M059J (cell line): ENCODE results near the gene AAGAB. TPM values are rescaled to one million over a fixed set of nuclear protein-coding genes. Genes with fewer than 3 reads are reported as not detected.

Experiments used
- total RNA-seq: library from RNA; depleted of rRNA; stranded (reverse); fragments of >200 nt; shearing (Covaris generic); gene quantifications from 2 replicates; pipeline ENCODE4 v1.2.3, GENCODE V29; 2014; rRNA removed

AAGAB gene
- total RNA-seq, 1 experiment from 2014 or later, result 106 TPM

Other genes with a start within 250 kb of the AAGAB start
- 32.6 and 46.7 TPM in 2 replicates for gene SMAD3, start 189.1 kb downstream of the AAGAB start, total RNA-seq
- 4.3 and 8.3 TPM in 2 replicates for gene IQCH, start 125 bp upstream of the AAGAB start, total RNA-seq